HEK293 (cell line): ENCODE results near the gene GNB1.

Experiments used
- CTCF ChIA-PET: fragments of 350-600 bp; formaldehyde crosslinking; extraction: SDS; loops from one replicate; lab custom pipeline; 2021; ENCODE audit warnings: antibody characterized with exemption; lab: Yijun Ruan, JAX
- POLR2A ChIA-PET: fragments of 300-600 bp; formaldehyde crosslinking; extraction: SDS; loops from one replicate; lab custom pipeline; 2020; ENCODE audit warnings: antibody characterized with exemption, inconsistent platforms; lab: Yijun Ruan, JAX
- H3K27ac ChIP-seq: fragments of 200-500 bp; sonication (Bioruptor generic); 2 replicates; pipeline ENCODE4 v1.5.1; 2014; ENCODE audit warnings: low read depth, low read length, control low read depth, inconsistent platforms; ENCODE audit errors: extremely low read depth
- H3K36me3 ChIP-seq, 2 experiments: fragments of 200-500 bp in 1 of 2; sonication (Bioruptor generic) in 1 of 2; 1 replicate in 1 of 2; 2 replicates in 1 of 2; pipeline ENCODE4 v1.5.1; 2014 to 2017; ENCODE audit warnings: inconsistent platforms in 2 of 2, low read length in 2 of 2; ENCODE audit not compliant: control insufficient read depth in 2 of 2, insufficient read depth in 1 of 2
- H3K4me1 ChIP-seq: fragments of 200-500 bp; sonication (Bioruptor generic); 2 replicates; pipeline ENCODE4 v1.5.1; 2014; ENCODE audit warnings: mild to moderate bottlenecking, low read length, inconsistent platforms; ENCODE audit not compliant: control insufficient read depth, insufficient read depth
- H3K4me3 ChIP-seq: 2 replicates; pipeline ENCODE4 v1.5.1; 2011; ENCODE audit warnings: low read depth, mild to moderate bottlenecking, control low read depth, low read length, moderate library complexity
- H3K9me3 ChIP-seq: fragments of 200-500 bp; sonication (Bioruptor generic); 2 replicates; pipeline ENCODE4 v1.5.1; 2014; ENCODE audit warnings: low read depth, low read length, inconsistent platforms; ENCODE audit not compliant: control insufficient read depth, insufficient read depth
- EGR2 ChIP-seq: fragments of 450-650 bp; formaldehyde crosslinking; IDR thresholded peaks from 2 replicates; pipeline ENCODE4 v1.5.1; 2016; ENCODE audit warnings: low read depth, missing biosample characterization, missing genetic modification characterization
- GLI2 ChIP-seq: fragments of 450-650 bp; formaldehyde crosslinking; IDR thresholded peaks from 2 replicates; pipeline ENCODE4; 2017; ENCODE audit warnings: missing biosample characterization, missing genetic modification characterization, low read depth, borderline replicate concordance
- HOXA7 ChIP-seq: sonication (generic); formaldehyde crosslinking; IDR thresholded peaks from 2 replicates; pipeline ENCODE4 v1.8.1; 2022; ENCODE audit warnings: missing genetic modification reagents, borderline replicate concordance
- KLF9 ChIP-seq: fragments of 450-650 bp; formaldehyde crosslinking; IDR thresholded peaks from 2 replicates; pipeline ENCODE4 v1.5.1; 2016; ENCODE audit warnings: missing biosample characterization, missing genetic modification characterization, low read depth
- OVOL3 ChIP-seq: fragments of 450-650 bp; formaldehyde crosslinking; IDR thresholded peaks from 2 replicates; pipeline ENCODE4 v1.5.1; 2016; ENCODE audit warnings: missing biosample characterization, missing genetic modification characterization
- SCRT2 ChIP-seq: fragments of 450-650 bp; formaldehyde crosslinking; IDR thresholded peaks from 2 replicates; pipeline ENCODE4 v1.5.1; 2016; ENCODE audit warnings: missing biosample characterization, missing genetic modification characterization
- YY2 ChIP-seq: fragments of 450-650 bp; formaldehyde crosslinking; IDR thresholded peaks from 2 replicates; pipeline ENCODE4 v1.5.1; 2016; ENCODE audit warnings: missing biosample characterization, missing genetic modification characterization
- ZBTB1 ChIP-seq: fragments of 450-650 bp; formaldehyde crosslinking; IDR thresholded peaks from 2 replicates; pipeline ENCODE4 v1.5.1; 2016; ENCODE audit warnings: missing biosample characterization, missing genetic modification characterization
- ZBTB20 ChIP-seq: fragments of 450-650 bp; formaldehyde crosslinking; IDR thresholded peaks from 2 replicates; pipeline ENCODE4 v1.5.1; 2016; ENCODE audit warnings: missing biosample characterization, missing genetic modification characterization
- ZFP37 ChIP-seq: fragments of 450-650 bp; formaldehyde crosslinking; IDR thresholded peaks from 2 replicates; pipeline ENCODE4 v1.5.1; 2016; ENCODE audit warnings: missing biosample characterization, missing genetic modification characterization
- ZFP69B ChIP-seq: fragments of 450-650 bp; formaldehyde crosslinking; IDR thresholded peaks from 2 replicates; pipeline ENCODE4 v1.5.1; 2016; ENCODE audit warnings: missing biosample characterization, missing genetic modification characterization
- ZNF140 ChIP-seq: fragments of 450-650 bp; formaldehyde crosslinking; IDR thresholded peaks from 2 replicates; pipeline ENCODE4 v1.5.1; 2016; ENCODE audit warnings: missing biosample characterization, missing genetic modification characterization
- ZNF174 ChIP-seq: fragments of 450-650 bp; formaldehyde crosslinking; IDR thresholded peaks from 2 replicates; pipeline ENCODE4 v1.5.0; 2017; ENCODE audit warnings: missing biosample characterization, mild to moderate bottlenecking, missing genetic modification characterization
- ZNF175 ChIP-seq: fragments of 450-650 bp; formaldehyde crosslinking; IDR thresholded peaks from 2 replicates; pipeline ENCODE4 v1.5.1; 2016; ENCODE audit warnings: missing biosample characterization, missing genetic modification characterization
- ZNF2 ChIP-seq: fragments of 450-650 bp; formaldehyde crosslinking; IDR thresholded peaks from 2 replicates; pipeline ENCODE4 v1.5.1; 2016; ENCODE audit warnings: missing biosample characterization, missing genetic modification characterization
- ZNF223 ChIP-seq: fragments of 450-650 bp; formaldehyde crosslinking; IDR thresholded peaks from 2 replicates; pipeline ENCODE4 v1.5.1; 2016; ENCODE audit warnings: missing biosample characterization, missing genetic modification characterization
- ZNF274 ChIP-seq, 2 experiments: fragments of 200-500 bp in 1 of 2; fragments of 450-650 bp in 1 of 2; sonication (Bioruptor generic) in 1 of 2; formaldehyde crosslinking in 1 of 2; IDR thresholded peaks; 2 replicates each; pipeline versions ENCODE4 v1.5.1 to v1.6.1; 2014 to 2016; ENCODE audit warnings: borderline replicate concordance in 1 of 2, inconsistent platforms in 1 of 2, low read length in 1 of 2, missing biosample characterization in 1 of 2, missing genetic modification characterization in 1 of 2
- ZNF341 ChIP-seq: fragments of 450-650 bp; formaldehyde crosslinking; IDR thresholded peaks from 2 replicates; pipeline ENCODE4; 2016; ENCODE audit warnings: low read depth, missing biosample characterization, missing genetic modification characterization
- ZNF48 ChIP-seq: fragments of 450-650 bp; formaldehyde crosslinking; IDR thresholded peaks from 2 replicates; pipeline ENCODE4 v1.5.1; 2016; ENCODE audit warnings: missing biosample characterization, missing genetic modification characterization
- ZNF555 ChIP-seq: fragments of 450-650 bp; formaldehyde crosslinking; conservative IDR thresholded peaks from 2 replicates; pipeline ENCODE4 v1.5.1; 2017; ENCODE audit warnings: missing biosample characterization, mild to moderate bottlenecking, missing genetic modification characterization, inconsistent platforms
- ZNF571 ChIP-seq: fragments of 450-650 bp; formaldehyde crosslinking; IDR thresholded peaks from 2 replicates; pipeline ENCODE4 v1.5.0; 2017; ENCODE audit warnings: missing biosample characterization, missing genetic modification characterization
- ZNF600 ChIP-seq: fragments of 450-650 bp; formaldehyde crosslinking; IDR thresholded peaks from 2 replicates; pipeline ENCODE4 v1.5.1; 2016; ENCODE audit warnings: missing biosample characterization, missing genetic modification characterization
- ZNF623 ChIP-seq: fragments of 450-650 bp; formaldehyde crosslinking; IDR thresholded peaks from 2 replicates; pipeline ENCODE4 v1.5.1; 2016; ENCODE audit warnings: missing biosample characterization, missing genetic modification characterization
- ZNF701 ChIP-seq: fragments of 450-650 bp; formaldehyde crosslinking; IDR thresholded peaks from 2 replicates; pipeline ENCODE4 v1.5.1; 2016; ENCODE audit warnings: missing biosample characterization, missing genetic modification characterization
- ZNF776 ChIP-seq: fragments of 450-650 bp; formaldehyde crosslinking; IDR thresholded peaks from 2 replicates; pipeline ENCODE4 v1.5.0; 2017; ENCODE audit warnings: missing biosample characterization, missing genetic modification characterization, borderline replicate concordance
- ZNF777 ChIP-seq: fragments of 450-650 bp; formaldehyde crosslinking; IDR thresholded peaks from 2 replicates; pipeline ENCODE4 v1.5.1; 2017; ENCODE audit warnings: missing biosample characterization, missing genetic modification characterization, borderline replicate concordance
- ZNF791 ChIP-seq: fragments of 450-650 bp; formaldehyde crosslinking; IDR thresholded peaks from 2 replicates; pipeline ENCODE4 v1.5.1; 2016; ENCODE audit warnings: missing biosample characterization, missing genetic modification characterization
- ZNF830 ChIP-seq: fragments of 450-650 bp; IDR thresholded peaks from 2 replicates; pipeline ENCODE4 v1.5.0; 2018; ENCODE audit warnings: missing biosample characterization, missing genetic modification characterization, low read depth, mild to moderate bottlenecking, moderate library complexity
- TF ChIP-seq, protein P1 (sequence below): fragments of 450-650 bp; formaldehyde crosslinking; IDR thresholded peaks from 2 replicates; pipeline ENCODE4 v1.5.1; 2016; ENCODE audit warnings: missing biosample characterization, missing genetic modification characterization
- TF ChIP-seq, protein P2 (sequence below): fragments of 450-650 bp; formaldehyde crosslinking; IDR thresholded peaks from 2 replicates; pipeline ENCODE4 v1.5.1; 2017; ENCODE audit warnings: missing biosample characterization, missing genetic modification characterization
- TF ChIP-seq, protein P3 (sequence below): IDR thresholded peaks from 2 replicates; pipeline ENCODE4 v1.6.1; 2011; ENCODE audit warnings: mild to moderate bottlenecking, low read depth, low read length, borderline replicate concordance

The GNB1 gene

DNA sequence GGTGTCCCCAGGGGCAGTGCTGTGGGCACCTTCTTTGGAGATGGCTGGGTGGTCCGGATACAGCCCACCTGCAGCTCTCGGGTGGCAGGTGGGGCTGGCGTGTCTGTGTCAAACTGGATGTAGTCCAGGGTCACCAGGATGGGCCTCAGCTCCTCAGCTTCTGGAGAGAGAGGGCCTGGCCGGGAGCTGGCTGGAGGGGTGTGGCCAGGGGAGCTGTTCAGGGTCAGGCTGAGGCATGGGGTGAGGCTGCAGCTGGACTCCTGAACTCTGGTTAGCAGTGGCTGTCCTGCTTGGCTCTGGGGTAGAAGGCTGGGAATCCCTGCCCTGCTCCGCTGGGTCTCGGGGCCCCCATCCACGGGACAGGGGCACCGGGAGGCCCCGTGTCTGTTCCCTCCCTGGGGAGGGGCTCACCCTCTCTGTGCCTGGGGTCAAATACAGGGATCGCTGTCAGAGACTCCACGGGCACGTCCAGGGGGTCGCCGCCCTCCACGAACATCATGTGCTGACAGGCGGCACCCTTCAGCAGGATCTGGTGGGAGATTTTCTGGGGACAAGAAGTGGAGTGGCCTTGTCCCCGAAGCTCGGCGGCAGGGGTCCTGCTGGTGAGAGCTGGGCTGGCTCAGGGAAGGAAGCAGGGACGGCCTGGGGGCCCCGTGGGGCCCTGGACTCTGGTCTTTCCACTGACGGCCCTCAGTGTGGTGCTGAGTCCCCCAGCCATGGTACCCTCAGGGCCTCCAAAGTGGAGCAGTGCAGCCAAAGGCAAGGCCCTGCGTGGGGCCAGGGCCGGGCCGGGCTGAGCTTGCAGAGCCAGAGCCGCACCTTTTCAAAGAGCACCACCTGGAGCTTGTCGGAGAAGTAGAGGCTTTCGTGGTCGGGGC, 32.3 kb upstream of the GNB1 start:
- no peaks in the 10 kb centered on the region for H3K4me1 ChIP-seq
- ChIA-PET CTCF (interaction anchor here (0.6 to 1.0 kb wide), 2 partner anchors 36 to 353 kb away, joined by 3 read pairs; no protein-coding TSS in a partner anchor), POLR2A (no interaction called here)
- H3K27ac ChIP-seq = no peak overlapping the region
- TF ChIP-seq ZNF776 (tag by site-specific recombination) (no peak), EGR2 (tag by site-specific recombination) (no peak), ZFP37 (tag by site-specific recombination) (no peak), ZNF830 (no peak), ZNF2 (tag by site-specific recombination) (no peak), ZBTB1 (tag by site-specific recombination) (no peak), ZBTB20 (tag by site-specific recombination) (no peak), ZNF48 (no peak), GLI2 (tag by site-specific recombination) (no peak), ZNF701 (tag by site-specific recombination) (no peak), ZNF600 (tag by site-specific recombination) (no peak), ZNF623 (tag by site-specific recombination) (no peak), KLF9 (tag by site-specific recombination) (no peak), HOXA7 (CRISPR knock-in tag) (no peak), ZFP69B (tag by site-specific recombination) (no peak), ZNF175 (tag by site-specific recombination) (no peak), ZNF791 (tag by site-specific recombination) (no peak)
- TF ChIP-seq, protein P1, sequence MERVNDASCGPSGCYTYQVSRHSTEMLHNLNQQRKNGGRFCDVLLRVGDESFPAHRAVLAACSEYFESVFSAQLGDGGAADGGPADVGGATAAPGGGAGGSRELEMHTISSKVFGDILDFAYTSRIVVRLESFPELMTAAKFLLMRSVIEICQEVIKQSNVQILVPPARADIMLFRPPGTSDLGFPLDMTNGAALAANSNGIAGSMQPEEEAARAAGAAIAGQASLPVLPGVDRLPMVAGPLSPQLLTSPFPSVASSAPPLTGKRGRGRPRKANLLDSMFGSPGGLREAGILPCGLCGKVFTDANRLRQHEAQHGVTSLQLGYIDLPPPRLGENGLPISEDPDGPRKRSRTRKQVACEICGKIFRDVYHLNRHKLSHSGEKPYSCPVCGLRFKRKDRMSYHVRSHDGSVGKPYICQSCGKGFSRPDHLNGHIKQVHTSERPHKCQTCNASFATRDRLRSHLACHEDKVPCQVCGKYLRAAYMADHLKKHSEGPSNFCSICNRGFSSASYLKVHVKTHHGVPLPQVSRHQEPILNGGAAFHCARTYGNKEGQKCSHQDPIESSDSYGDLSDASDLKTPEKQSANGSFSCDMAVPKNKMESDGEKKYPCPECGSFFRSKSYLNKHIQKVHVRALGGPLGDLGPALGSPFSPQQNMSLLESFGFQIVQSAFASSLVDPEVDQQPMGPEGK (tag by site-specific recombination) = no peak
- TF ChIP-seq, protein P2, sequence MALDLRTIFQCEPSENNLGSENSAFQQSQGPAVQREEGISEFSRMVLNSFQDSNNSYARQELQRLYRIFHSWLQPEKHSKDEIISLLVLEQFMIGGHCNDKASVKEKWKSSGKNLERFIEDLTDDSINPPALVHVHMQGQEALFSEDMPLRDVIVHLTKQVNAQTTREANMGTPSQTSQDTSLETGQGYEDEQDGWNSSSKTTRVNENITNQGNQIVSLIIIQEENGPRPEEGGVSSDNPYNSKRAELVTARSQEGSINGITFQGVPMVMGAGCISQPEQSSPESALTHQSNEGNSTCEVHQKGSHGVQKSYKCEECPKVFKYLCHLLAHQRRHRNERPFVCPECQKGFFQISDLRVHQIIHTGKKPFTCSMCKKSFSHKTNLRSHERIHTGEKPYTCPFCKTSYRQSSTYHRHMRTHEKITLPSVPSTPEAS = no peak
- H3K9me3 ChIP-seq = no peaks in the 10 kb centered on the region
- H3K36me3 ChIP-seq = no peaks in the 10 kb centered on the region
- H3K4me3 ChIP-seq = no peak overlapping the region

DNA sequence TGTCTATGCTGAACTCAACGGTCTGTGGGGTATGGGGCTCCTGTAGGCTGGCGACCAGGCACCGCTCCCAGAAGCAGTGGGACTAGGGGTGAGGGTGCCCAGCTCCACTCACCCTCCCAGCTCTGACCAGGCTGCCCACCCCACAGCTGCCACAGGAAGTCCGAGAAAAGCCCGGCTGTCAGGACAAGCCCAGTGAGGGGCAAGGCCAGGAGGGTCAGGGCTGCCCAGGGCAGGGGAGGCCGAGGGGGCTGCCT, 31.7 kb upstream of the GNB1 start:
- Histone ChIP-seq H3K4me3 (no peak overlapping the region), H3K9me3 (no peaks in the 10 kb centered on the region), H3K27ac (no peak overlapping the region), H3K36me3 (no peaks in the 10 kb centered on the region), H3K4me1 (no peaks in the 10 kb centered on the region)
- ChIA-PET POLR2A (no interaction called here), CTCF (interaction anchor here (1.0 kb wide), 1 partner anchor 37 kb away, joined by 3 read pairs; no protein-coding TSS in a partner anchor)
- no peak for TF ChIP-seq OVOL3
- TF ChIP-seq, protein P3, sequence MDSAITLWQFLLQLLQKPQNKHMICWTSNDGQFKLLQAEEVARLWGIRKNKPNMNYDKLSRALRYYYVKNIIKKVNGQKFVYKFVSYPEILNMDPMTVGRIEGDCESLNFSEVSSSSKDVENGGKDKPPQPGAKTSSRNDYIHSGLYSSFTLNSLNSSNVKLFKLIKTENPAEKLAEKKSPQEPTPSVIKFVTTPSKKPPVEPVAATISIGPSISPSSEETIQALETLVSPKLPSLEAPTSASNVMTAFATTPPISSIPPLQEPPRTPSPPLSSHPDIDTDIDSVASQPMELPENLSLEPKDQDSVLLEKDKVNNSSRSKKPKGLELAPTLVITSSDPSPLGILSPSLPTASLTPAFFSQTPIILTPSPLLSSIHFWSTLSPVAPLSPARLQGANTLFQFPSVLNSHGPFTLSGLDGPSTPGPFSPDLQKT = no peak
- TF ChIP-seq YY2 (tag by site-specific recombination) = no peak
- TF ChIP-seq ZNF341 (tag by site-specific recombination) = no peak
- TF ChIP-seq ZNF223 (tag by site-specific recombination) = no peak
- no peak for TF ChIP-seq ZNF571
- no peak for TF ChIP-seq ZNF777 (tag by site-specific recombination)
- no peak for TF ChIP-seq ZNF140 (tag by site-specific recombination)
- TF ChIP-seq ZNF174 = no peak
- TF ChIP-seq SCRT2 (tag by site-specific recombination) = no peak
- TF ChIP-seq ZNF274 (IDR thresholded peaks at IDR 0.05; ENCODE audit: low read length) = no peak
- TF ChIP-seq ZNF274 (tag by site-specific recombination; IDR thresholded peaks at IDR 0.05; ENCODE audit: borderline replicate concordance) = no peak
- TF ChIP-seq ZNF555 = no peak
